ENCODE measurements around the gene SMTN.
"Not testable (repeated sequence)": the region's sequence is repeated elsewhere in the genome, so short reads cannot be mapped to it uniquely, and the experiment has no call there.

Gene SMTN

GRCh38 chr22:31091106-31091975 is 10.2 kb downstream of the SMTN start:
- DNase-seq, result no peak

- no peak for DNase-seq
Observed at GRCh38 chr22:31092161-31092560, 11.0 kb downstream of the SMTN start.

DNA sequence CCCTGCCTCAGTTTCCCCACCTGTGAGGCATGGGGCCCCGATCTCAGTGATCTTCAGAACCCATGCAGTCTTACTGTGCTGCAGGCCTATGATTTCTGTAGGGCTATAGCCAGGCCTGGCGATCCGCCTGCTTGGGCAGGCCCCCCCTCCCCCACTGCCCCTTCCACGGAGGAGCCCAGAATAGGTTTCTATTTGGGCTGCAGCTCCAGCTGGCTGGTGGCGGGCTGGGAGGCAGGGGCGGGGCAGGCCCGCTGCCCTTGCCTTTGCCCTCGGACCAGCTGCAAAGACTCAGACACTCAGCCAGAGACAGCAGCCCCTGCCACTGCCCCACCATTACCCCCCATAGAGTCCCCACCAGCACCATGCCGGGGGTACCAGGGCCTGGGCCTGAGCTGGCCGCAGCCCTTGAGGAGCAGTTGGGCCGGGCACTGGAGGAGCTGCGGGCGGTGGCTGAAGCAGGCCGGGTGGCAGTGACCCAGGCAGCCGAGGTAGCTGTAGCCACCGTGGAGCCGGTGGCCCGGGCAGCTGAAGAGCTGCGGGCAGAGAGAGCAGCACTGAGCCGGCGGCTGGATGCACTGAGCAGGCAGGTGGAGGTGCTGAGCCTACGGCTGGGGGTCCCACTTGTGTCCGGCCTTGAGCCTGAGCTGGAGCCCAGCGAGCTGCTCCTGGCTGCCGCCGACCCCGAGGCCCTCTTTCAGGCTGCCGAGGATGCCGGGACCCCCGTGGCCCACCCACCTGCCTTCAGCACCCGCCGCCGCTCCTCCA is 12.2 kb downstream of the SMTN start:
- DNase-seq, result no peak

DNA sequence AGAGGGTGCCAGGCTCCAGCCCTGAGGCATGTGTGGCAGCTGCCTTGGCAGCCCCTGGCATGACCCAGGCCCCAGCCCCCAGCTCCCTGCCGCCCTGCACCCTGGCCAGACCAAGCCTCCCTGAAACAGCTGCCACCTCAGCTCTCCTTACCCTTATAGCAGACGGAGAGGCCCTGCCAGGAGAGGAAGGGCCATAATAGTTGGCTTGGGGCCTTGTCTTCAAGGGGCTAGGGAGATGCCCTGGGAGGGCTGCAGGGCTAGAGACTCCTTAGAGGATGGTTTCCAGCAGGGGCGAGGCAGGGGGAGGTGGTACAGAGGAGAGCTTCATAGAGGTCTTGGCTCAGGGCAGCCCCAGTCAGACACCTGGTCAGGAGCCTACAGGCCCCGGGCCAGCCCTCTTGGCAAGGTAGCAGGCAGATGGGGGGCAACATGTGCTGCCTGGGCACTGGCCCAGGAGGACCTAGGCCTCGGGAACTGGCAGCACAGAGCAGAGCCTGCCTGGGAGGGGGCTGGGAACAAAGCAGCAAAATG is 13.0 kb downstream of the SMTN start:
- DNase-seq, result no peak

- no peak for DNase-seq
Observed at GRCh38 chr22:31094741-31095140, 13.6 kb downstream of the SMTN start.

DNA sequence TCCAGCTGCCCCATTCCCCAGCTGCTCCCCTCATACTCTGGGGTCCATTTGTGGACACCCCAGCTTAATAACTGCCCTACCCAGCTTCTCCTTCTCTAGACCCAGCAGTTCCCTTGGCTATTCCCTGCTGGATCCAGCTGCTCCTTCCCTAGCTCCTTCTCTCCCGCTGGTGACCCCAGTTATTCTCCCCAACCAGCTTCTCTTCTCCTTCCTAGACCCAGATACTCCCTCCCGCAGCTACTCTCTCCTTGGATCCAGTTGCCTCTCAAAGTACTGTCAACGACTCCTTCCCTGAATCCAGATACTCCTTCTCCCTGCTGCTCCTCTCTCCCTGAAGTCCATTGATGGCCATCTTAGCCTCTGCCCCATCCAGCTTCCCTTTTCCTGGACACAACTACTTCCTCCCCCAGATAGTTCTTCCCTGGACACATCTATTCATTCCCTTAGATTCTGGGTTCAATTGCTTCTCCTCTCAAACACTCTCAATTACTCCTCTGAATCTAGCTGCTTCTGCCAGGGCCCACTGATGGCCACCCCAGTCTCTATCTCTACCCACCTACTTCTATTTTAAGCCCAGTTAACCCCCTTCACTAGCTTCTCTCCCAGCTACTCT is 14.6 kb downstream of the SMTN start:
- DNase-seq, result no peak

DNA sequence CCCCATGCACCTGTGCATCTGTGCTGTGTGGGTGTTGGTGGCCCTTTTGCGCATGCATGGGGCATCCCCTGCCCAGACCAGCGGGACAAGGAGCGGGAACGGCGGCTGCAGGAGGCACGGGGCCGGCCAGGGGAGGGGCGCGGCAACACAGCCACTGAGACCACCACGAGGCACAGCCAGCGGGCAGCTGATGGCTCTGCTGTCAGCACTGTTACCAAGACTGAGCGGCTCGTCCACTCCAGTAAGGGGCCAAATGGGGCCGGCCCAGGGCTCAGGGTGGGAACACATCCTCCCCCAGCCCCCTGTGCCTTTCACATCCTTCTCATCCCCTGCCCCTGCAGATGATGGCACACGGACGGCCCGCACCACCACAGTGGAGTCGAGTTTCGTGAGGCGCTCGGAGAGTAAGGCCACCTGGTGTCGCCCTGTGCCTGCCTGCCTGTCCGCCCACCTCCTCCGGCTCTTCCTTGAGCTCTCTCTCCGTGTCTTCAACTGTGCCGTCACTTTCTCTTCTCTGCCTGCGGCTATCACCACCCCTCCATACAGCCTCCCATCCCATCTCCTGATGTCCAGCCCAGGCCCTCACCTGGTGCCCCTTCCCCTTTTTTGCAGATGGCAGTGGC is 15.7 kb downstream of the SMTN start:
- DNase-seq, result no peak

- not testable (repeated sequence) for DNase-seq
Observed at GRCh38 chr22:31097539-31097938, 16.4 kb downstream of the SMTN start.

- DNase-seq, result no peak
Observed at GRCh38 chr22:31097941-31098631, 17.0 kb downstream of the SMTN start.

GRCh38 chr22:31098632-31099110 is 17.6 kb downstream of the SMTN start:
- no peak for DNase-seq

DNA sequence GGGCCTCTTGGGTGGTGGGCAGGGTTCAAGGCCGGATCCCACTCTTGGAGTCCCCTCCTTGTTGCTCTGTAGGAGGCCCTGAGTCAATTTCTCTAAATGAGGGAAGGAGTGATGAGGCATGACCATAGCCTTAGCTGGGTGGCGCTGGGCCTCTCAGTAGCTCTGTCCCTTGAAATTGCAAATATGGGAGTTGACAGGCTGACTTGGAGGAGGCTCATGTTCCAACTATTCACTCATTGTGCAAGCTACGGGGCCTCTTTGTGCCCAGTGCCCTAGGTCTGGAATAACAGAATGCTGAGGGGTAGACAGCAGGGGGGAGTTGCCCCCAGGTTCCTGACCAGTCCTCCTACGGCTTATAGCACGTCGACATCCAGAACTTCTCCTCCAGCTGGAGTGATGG is 18.3 kb downstream of the SMTN start:
- no peak for DNase-seq

DNA sequence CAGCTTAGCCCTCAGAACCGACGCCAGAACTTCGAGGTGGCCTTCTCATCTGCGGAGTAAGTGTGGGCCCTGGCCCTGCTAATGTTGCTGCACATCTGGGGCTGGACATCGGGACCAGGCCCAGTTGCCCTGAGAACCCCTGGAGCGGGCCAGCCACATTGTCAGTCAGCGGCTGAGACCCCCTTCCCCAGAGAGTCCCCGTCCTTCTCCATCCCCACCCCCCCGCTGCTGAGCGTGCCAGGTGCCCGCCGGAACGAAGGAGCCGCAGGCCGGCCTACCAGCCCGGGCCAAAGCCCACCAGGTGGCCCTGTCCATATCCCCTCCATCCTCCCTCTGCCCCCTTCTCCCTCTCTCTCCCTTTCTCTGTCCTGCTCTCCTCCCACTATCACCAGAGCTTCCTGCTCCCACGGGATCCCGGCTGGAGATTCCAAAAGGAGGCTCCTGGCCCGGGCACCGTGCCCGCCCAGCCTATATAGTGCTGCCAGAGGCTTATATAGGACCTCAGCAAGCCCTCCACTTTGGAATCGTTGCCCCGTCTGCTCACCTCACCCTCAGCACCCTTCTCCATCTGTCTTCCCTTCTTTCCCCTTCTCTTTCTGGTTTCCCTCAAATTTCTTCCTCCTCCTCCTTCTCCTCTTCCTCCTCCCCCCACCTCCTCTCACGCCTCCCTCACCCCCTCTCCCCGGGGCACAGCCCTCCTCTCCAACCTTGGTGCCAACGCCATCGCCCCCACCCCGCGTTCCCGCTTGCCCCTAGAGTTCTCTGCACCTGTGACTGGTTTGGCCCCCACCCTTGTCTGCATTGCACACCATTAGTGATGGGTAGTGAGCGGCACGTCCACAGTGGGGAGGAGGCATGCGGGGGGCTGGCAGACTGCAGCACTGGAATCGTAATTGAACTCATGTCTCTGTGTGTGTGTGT is 19.0 kb downstream of the SMTN start:
- DNase-seq, result no peak

- DNase-seq, result no peak
Observed at GRCh38 chr22:31100762-31101525, 19.8 kb downstream of the SMTN start.

DNA sequence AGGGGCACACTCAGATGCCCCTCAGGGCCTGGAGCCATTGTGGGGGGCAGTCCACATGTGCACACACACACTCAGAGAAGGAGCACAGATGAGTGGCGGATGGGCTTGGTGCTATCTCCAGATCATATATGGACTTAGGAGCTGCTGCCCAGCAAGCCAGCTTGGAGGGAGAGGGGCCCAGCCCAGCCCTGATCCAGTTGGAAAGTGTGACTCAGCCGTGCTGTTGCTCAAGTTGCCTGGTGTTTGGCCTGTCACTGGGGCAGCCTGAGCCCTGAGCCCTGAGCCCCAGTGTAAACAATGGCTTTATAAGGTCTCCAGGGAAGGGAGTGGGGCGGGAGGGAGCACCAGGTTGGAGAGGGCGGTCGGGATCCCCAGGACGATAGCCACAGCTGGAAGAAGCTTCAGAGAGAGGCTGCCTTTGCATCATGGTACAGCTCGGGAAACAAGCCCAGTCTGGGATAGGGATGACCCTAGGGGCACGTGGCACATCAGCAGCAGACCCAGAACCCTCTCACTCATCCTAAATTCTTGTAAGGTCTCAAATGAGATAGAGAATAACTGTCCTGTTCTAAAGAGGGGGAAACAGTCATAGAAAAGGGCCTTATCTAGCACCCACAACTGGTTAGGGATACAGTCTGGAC is 21.4 kb downstream of the SMTN start:
- no peak for DNase-seq

DNA sequence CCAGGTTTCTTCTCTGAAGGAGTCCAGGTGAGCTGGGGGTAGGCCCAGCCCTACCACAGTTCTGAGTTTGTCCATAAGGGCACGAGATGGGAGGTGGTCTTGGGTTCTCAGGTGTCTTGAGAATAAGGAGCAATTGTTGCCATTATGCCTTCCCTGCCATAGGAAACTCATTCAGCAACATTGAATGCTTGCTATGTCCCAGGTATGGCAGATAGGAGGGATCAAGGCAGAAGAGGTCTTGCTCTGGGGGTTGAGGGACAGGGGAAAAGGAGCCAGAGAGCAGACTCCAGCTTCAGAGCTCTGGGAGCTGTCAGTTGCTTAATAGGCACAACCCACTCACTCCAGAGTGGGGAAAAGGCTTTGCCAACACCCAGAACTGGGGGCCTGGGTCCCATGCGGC is 22.0 kb downstream of the SMTN start:
- DNase-seq, result no peak

GRCh38 chr22:31103899-31104694 is 23.0 kb downstream of the SMTN start:
- DNase-seq, result no peak

DNA sequence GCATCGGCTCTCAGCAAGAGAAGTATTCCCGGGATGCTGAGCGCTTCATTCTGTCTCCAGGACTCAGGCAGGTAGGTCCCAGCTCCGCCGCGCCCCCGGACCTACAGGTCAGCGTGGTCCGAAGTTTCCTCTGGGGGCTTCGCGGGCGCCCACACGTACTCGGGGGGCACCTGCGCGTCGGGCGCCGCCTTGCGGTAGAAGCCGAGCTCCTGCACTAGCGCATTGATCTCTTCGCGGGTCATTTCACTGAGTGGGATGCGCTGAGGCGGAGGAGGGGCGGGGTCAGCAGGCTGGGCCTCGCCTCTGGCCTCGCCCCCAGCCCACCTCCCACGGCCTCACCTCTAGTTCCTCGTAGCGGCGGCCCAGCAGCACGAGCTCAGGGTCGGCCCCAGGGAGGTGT is 23.8 kb downstream of the SMTN start:
- no peak for DNase-seq

GRCh38 chr22:31105282-31105929 is 24.3 kb downstream of the SMTN start:
- DNase-seq, result no peak

Data from NCI-H526 treated with DMSO at 0.1 percent for 48 hours (cell line).